ENCODE measurements around the gene TEX14.

DNA sequence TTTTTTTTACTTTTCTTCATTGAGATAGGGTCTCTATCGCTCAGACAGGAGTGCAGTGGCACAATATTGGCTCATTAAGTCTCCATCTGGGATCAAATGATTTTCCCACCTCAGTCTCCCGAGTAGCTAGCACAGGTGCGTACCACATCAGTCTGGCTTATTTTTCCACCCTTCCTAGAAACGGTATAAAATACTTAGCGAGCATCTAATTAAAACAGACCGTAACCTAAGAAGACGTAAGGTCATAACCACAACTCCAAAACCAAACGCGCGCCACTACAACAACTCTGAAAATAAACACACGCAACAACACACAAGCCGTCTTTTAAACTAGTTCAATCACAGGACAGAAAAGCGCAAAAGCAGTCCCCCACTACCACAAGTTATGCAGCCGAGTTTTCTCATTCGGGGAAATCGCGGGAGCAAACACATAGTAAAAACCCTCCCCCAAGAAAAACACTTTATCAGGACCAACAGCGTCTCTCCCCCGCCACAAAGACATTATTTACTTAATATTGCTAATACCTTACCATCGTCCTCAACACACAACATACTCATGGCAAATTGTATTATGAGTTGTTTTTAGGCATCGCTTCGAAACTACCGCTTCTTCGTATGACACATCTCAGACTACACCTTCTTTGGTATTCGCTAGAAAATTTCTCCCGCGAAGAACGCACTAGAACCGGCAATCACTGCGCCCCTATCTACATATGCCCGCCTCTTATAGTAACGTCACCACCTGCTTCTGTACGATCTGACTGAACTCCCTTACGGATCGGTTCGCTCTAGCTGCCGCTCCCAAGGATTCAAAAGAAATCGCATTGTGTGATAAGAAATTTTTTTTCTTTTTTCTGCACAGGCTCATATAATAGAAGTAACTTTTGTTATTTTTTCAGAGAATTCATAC lies 32.8 kb downstream of the TEX14 start:
- TF ChIP-seq POLR2AphosphoS5 (IDR thresholded peaks at IDR 0.05; ENCODE audit: insufficient read depth in 1 of 2, low read depth in 1 of 2) (peak; percentile 54 to 96), CTCF (IDR thresholded peaks at IDR 0.05) (no peak)
